ENCODE measurements around the gene TMEM135. TPM values are rescaled to one million over a fixed set of nuclear protein-coding genes. Genes with fewer than 3 reads are reported as not detected.

The TMEM135 gene
- total RNA-seq, 1 experiment from 2014 or later: 14.0 TPM

- DNase-seq: peak; percentile 20
- H3K9me2 ChIP-seq (replicated peaks; ENCODE audit: low read length): no peaks in the 10 kb centered on the region
- BruUV-seq (replicated peaks): no TSS peak
- no peaks in the 10 kb centered on the region for H3F3A ChIP-seq (ENCODE audit: low read length, unreplicated experiment)
- no peak overlapping the region for H3K4me2 ChIP-seq (ENCODE audit: low read length)
- no peaks in the 10 kb centered on the region for H3K79me2 ChIP-seq (ENCODE audit: low read length)
- CTCF ChIA-PET: no interaction called here
- ATAC-seq: peak; percentile 38; the same call in 1 of the 2 replicates
- no peaks in the 10 kb centered on the region for H3K36me3 ChIP-seq (ENCODE audit: low read depth, low read length)
- H3K4me3 ChIP-seq (ENCODE audit: low read length): no peak overlapping the region
- no peak overlapping the region for H3K27ac ChIP-seq (ENCODE audit: low read length)
- no peaks in the 10 kb centered on the region for H3K9me3 ChIP-seq (ENCODE audit: low read length)
- H4K20me1 ChIP-seq (ENCODE audit: low read length): no peaks in the 10 kb centered on the region
- intact Hi-C loops (cut with micrococcal nuclease): no loop called here
- TF ChIP-seq EZH2 (IDR thresholded peaks at IDR 0.05; ENCODE audit: low read length, unreplicated experiment) (no peak), CTCF (conservative IDR thresholded peaks at IDR 0.05; ENCODE audit: low read depth, low read length) (no peak), EZH2phosphoT487 (IDR thresholded peaks at IDR 0.05; ENCODE audit: borderline replicate concordance, low read length) (no peak)
- no peaks in the 10 kb centered on the region for H3K4me1 ChIP-seq (ENCODE audit: insufficient read depth, low read length)
- H3K27me3 ChIP-seq (ENCODE audit: low read length): no peaks in the 10 kb centered on the region
- H3K9ac ChIP-seq (ENCODE audit: low read length): no peak overlapping the region
- no peak overlapping the region for H2AFZ ChIP-seq (ENCODE audit: low read length)
- POLR2A ChIA-PET (ENCODE audit: unreplicated experiment): no interaction called here
Measured at GRCh38 chr11:87215236-87215635, 177.5 kb downstream of the TMEM135 start.

- ATAC-seq (no peak), DNase-seq (no peak)
- CTCF ChIA-PET: interaction anchor here (0.6 kb wide), 1 partner anchor 63 kb away, joined by 4 read pairs; no protein-coding TSS in a partner anchor
- H2AFZ ChIP-seq (ENCODE audit: low read length): no peak overlapping the region
- H3K4me1 ChIP-seq (ENCODE audit: insufficient read depth, low read length): no peaks in the 10 kb centered on the region
- no peaks in the 10 kb centered on the region for H4K20me1 ChIP-seq (ENCODE audit: low read length)
- no peaks in the 10 kb centered on the region for H3K36me3 ChIP-seq (ENCODE audit: low read depth, low read length)
- no peaks in the 10 kb centered on the region for H3F3A ChIP-seq (ENCODE audit: low read length, unreplicated experiment)
- no peaks in the 10 kb centered on the region for H3K9me3 ChIP-seq (ENCODE audit: low read length)
- H3K27me3 ChIP-seq (ENCODE audit: low read length): no peaks in the 10 kb centered on the region
- no TSS peak for BruUV-seq (replicated peaks)
- no peaks in the 10 kb centered on the region for H3K79me2 ChIP-seq (ENCODE audit: low read length)
- TF ChIP-seq EZH2 (IDR thresholded peaks at IDR 0.05; ENCODE audit: low read length, unreplicated experiment) (no peak), CTCF (conservative IDR thresholded peaks at IDR 0.05; ENCODE audit: low read depth, low read length) (no peak), EZH2phosphoT487 (IDR thresholded peaks at IDR 0.05; ENCODE audit: borderline replicate concordance, low read length) (no peak)
- H3K9me2 ChIP-seq (replicated peaks; ENCODE audit: low read length): no peaks in the 10 kb centered on the region
- H3K4me3 ChIP-seq (ENCODE audit: low read length): no peak overlapping the region
- no peak overlapping the region for H3K9ac ChIP-seq (ENCODE audit: low read length)
- POLR2A ChIA-PET (ENCODE audit: unreplicated experiment): interaction anchor here (0.6 kb wide), 1 partner anchor 46 kb away, joined by 5 read pairs; no protein-coding TSS in a partner anchor
- intact Hi-C loops (cut with micrococcal nuclease): no loop called here
- H3K4me2 ChIP-seq (ENCODE audit: low read length): no peak overlapping the region
- no peak overlapping the region for H3K27ac ChIP-seq (ENCODE audit: low read length)
Measured at GRCh38 chr11:87219266-87219665, 181.5 kb downstream of the TMEM135 start.

- Histone ChIP-seq H3K79me2 (ENCODE audit: low read length) (no peaks in the 10 kb centered on the region), H3K4me3 (ENCODE audit: low read length) (no peak overlapping the region), H4K20me1 (ENCODE audit: low read length) (no peaks in the 10 kb centered on the region), H3K9me2 (replicated peaks; ENCODE audit: low read length) (no peaks in the 10 kb centered on the region), H2AFZ (ENCODE audit: low read length) (no peak overlapping the region), H3K27me3 (ENCODE audit: low read length) (no peaks in the 10 kb centered on the region), H3F3A (ENCODE audit: low read length, unreplicated experiment) (no peaks in the 10 kb centered on the region), H3K9me3 (ENCODE audit: low read length) (no peaks in the 10 kb centered on the region), H3K36me3 (ENCODE audit: low read depth, low read length) (no peaks in the 10 kb centered on the region), H3K4me2 (ENCODE audit: low read length) (no peak overlapping the region), H3K9ac (ENCODE audit: low read length) (no peak overlapping the region), H3K4me1 (ENCODE audit: insufficient read depth, low read length) (no peaks in the 10 kb centered on the region), H3K27ac (ENCODE audit: low read length) (no peak overlapping the region)
- ATAC-seq (no peak), DNase-seq (no peak)
- CTCF ChIA-PET: no interaction called here
- POLR2A ChIA-PET (ENCODE audit: unreplicated experiment): no interaction called here
- intact Hi-C loops (cut with micrococcal nuclease): no loop called here
- TF ChIP-seq EZH2 (IDR thresholded peaks at IDR 0.05; ENCODE audit: low read length, unreplicated experiment) (no peak), CTCF (conservative IDR thresholded peaks at IDR 0.05; ENCODE audit: low read depth, low read length) (no peak), EZH2phosphoT487 (IDR thresholded peaks at IDR 0.05; ENCODE audit: borderline replicate concordance, low read length) (no peak)
- no TSS peak for BruUV-seq (replicated peaks)
Measured at GRCh38 chr11:87223816-87224215, 186.1 kb downstream of the TMEM135 start.

All from PC-3 (cell line).